Smooth muscle cell of the coronary artery (primary cell): Measurements from ENCODE around the gene ITPRID2. TPM values are rescaled to one million over a fixed set of nuclear protein-coding genes. Genes with fewer than 3 reads are reported as not detected.

Source experiments
- total RNA-seq: library from RNA; depleted of rRNA; stranded (reverse); fragments of >200 nt; gene quantifications from 2 replicates; pipeline ENCODE4 v1.2.3, GENCODE V29; 2014; ENCODE audit warnings: low replicate concordance

ITPRID2 gene
- total RNA-seq: 68.1 and 91.8 TPM in 2 replicates

GRCh38 chr2:181891258-181891965 is at the start of gene ITPRID2:
ITPRID2 (plus strand) TSS chr2:181891730; CDS start chr2:181892067, 337 bp downstream.

Other genes starting within 250 kb of the ITPRID2 start
- 0.08 TPM in 1 of 2 replicates, not detected in the other for gene CERKL, start 234.6 kb upstream of the ITPRID2 start, total RNA-seq
- not detected in 2 replicates for gene NEUROD1, start 211.2 kb upstream of the ITPRID2 start, total RNA-seq
- 0.38 TPM in 1 of 2 replicates, not detected in the other for gene PPP1R1C, start 94.1 kb downstream of the ITPRID2 start, total RNA-seq